Coronary artery (tissue), 2 donors: Measurements from ENCODE around the gene SNX6.
"Not testable (repeated sequence)": the region's sequence is repeated elsewhere in the genome, so short reads cannot be mapped to it uniquely, and the experiment has no call there.

Experiments
- DNase-seq: peaks from one replicate; pipeline ENCODE4 v3.0.0-alpha.2; 2017; ENCODE audit warnings: low spot score
- H3K27ac ChIP-seq, 2 donors: fragments of 200-600 bp; sonication (generic); one replicate each; pipeline ENCODE4 v1.5.1; 2016 to 2019
- H3K4me3 ChIP-seq: fragments of 200-600 bp; sonication (generic); 2 replicates; pipeline ENCODE4 v1.5.1; 2016; ENCODE audit warnings: mild to moderate bottlenecking, moderate library complexity
- CTCF ChIP-seq: fragments of 200-600 bp; sonication (generic); IDR thresholded peaks from one replicate; pipeline ENCODE4 v1.5.1; 2019; ENCODE audit warnings: antibody characterized with exemption

Gene SNX6

GRCh38 chr14:34548472-34548981, 81.4 kb downstream of the SNX6 start:
- DNase-seq = no peak
- Histone ChIP-seq H3K4me3 (no peak overlapping the region), H3K27ac (no peak overlapping the region)
- TF ChIP-seq CTCF = no peak

GRCh38 chr14:34547136-34547520, 82.8 kb downstream of the SNX6 start:
- not testable (repeated sequence) for H3K27ac ChIP-seq, H3K4me3 ChIP-seq, DNase-seq

- not testable (repeated sequence) for H3K27ac ChIP-seq, H3K4me3 ChIP-seq, DNase-seq
Observed at GRCh38 chr14:34546272-34547135, 83.4 kb downstream of the SNX6 start.

- Histone ChIP-seq H3K27ac (peak overlapping the region; percentile 94 to 97), H3K4me3 (peak overlapping the region; percentile 94)
- not testable (repeated sequence) for DNase-seq
Observed at GRCh38 chr14:34540181-34541059, 89.5 kb downstream of the SNX6 start.

GRCh38 chr14:34539407-34540180, 90.4 kb downstream of the SNX6 start, which contains the start of gene EAPP:
EAPP (minus strand) TSS chr14:34539701; CDS start chr14:34539628, 73 bp downstream.
- Histone ChIP-seq H3K4me3 (peak within 1 kb of the TSS; percentile 94), H3K27ac (peak within 1 kb of the TSS; percentile 94 to 97)
- DNase-seq = peak; percentile 99
- no peak for TF ChIP-seq CTCF

- Histone ChIP-seq H3K4me3 (peak overlapping the region; percentile 94), H3K27ac (peak overlapping the region; percentile 94 to 97)
- no peak for TF ChIP-seq CTCF
- DNase-seq = no peak
Observed at GRCh38 chr14:34538871-34539406, 91.0 kb downstream of the SNX6 start.

GRCh38 chr14:34538096-34538495, 91.9 kb downstream of the SNX6 start:
- not testable (repeated sequence) for DNase-seq
- H3K4me3 ChIP-seq = peak overlapping the region; percentile 94
- H3K27ac ChIP-seq = peak overlapping the region in 1 of 2 donors; percentile 94

- peak overlapping the region; percentile 12 to 94 for H3K27ac ChIP-seq
- DNase-seq = no peak
- H3K4me3 ChIP-seq = peak overlapping the region; percentile 94
- no peak for TF ChIP-seq CTCF
Observed at GRCh38 chr14:34537677-34538009, 92.3 kb downstream of the SNX6 start.
